ENCODE results near the gene SV2B.

SV2B gene

GRCh38 chr15:91234759-91235158, 134.7 kb downstream of the SV2B start:
- no peak overlapping the region for H3K4me3 ChIP-seq (ENCODE audit: low read depth, low read length)
- no peak for TF ChIP-seq CTCF (IDR thresholded peaks at IDR 0.05; ENCODE audit: low read depth, low read length, missing control alignments)
- DNase-seq (ENCODE audit: low read depth): no peak

- no peak for TF ChIP-seq CTCF (IDR thresholded peaks at IDR 0.05; ENCODE audit: low read depth, low read length, missing control alignments)
- no peak for DNase-seq (ENCODE audit: low read depth)
- H3K4me3 ChIP-seq (ENCODE audit: low read depth, low read length): no peak overlapping the region
Observed at GRCh38 chr15:91235376-91235775, 135.3 kb downstream of the SV2B start.

GRCh38 chr15:91237445-91237844, 137.4 kb downstream of the SV2B start:
- TF ChIP-seq CTCF (IDR thresholded peaks at IDR 0.05; ENCODE audit: low read depth, low read length, missing control alignments): no peak
- no peak overlapping the region for H3K4me3 ChIP-seq (ENCODE audit: low read depth, low read length)
- DNase-seq (ENCODE audit: low read depth): no peak

GRCh38 chr15:91238644-91239425, 138.8 kb downstream of the SV2B start:
- no peak overlapping the region for H3K4me3 ChIP-seq (ENCODE audit: low read depth, low read length)
- no peak for DNase-seq (ENCODE audit: low read depth)
- TF ChIP-seq CTCF (IDR thresholded peaks at IDR 0.05; ENCODE audit: low read depth, low read length, missing control alignments): no peak

- no peak for DNase-seq (ENCODE audit: low read depth)
- TF ChIP-seq CTCF (IDR thresholded peaks at IDR 0.05; ENCODE audit: low read depth, low read length, missing control alignments): no peak
- H3K4me3 ChIP-seq (ENCODE audit: low read depth, low read length): no peak overlapping the region
Observed at GRCh38 chr15:91243826-91244225, 143.8 kb downstream of the SV2B start.

GRCh38 chr15:91244919-91245318, 144.9 kb downstream of the SV2B start:
- no peak for TF ChIP-seq CTCF (IDR thresholded peaks at IDR 0.05; ENCODE audit: low read depth, low read length, missing control alignments)
- no peak overlapping the region for H3K4me3 ChIP-seq (ENCODE audit: low read depth, low read length)
- DNase-seq (ENCODE audit: low read depth): no peak

- TF ChIP-seq CTCF (IDR thresholded peaks at IDR 0.05; ENCODE audit: low read depth, low read length, missing control alignments): no peak
- DNase-seq (ENCODE audit: low read depth): no peak
- no peak overlapping the region for H3K4me3 ChIP-seq (ENCODE audit: low read depth, low read length)
Observed at GRCh38 chr15:91246998-91247397, 146.9 kb downstream of the SV2B start.

All from GM12864 (cell line).